HepG2 (cell line): Measurements from ENCODE around the gene PDE4D. TPM values are rescaled to one million over a fixed set of nuclear protein-coding genes. Genes with fewer than 3 reads are reported as not detected.

Source experiments
- ATAC-seq: fragments of 200-7000 bp; cut with Tn5 transposase; 3 replicates; pipeline ENCODE4 v1.9.1; 2020; ENCODE audit warnings: mild to moderate bottlenecking, moderate library complexity
- BruUV-seq: library from RNA; stranded (reverse); fragments of 400-500 nt; replicated peaks from 2 replicates; lab custom pipeline; 2021; lab: Mats Ljungman, UMichigan
- CTCF ChIA-PET: fragments of 300-600 bp; formaldehyde crosslinking; extraction: SDS; loops from one replicate; lab custom pipeline; 2021; ENCODE audit warnings: low total read pairs, inconsistent platforms, low intra/inter-chr PET ratio; lab: Yijun Ruan, JAX
- POLR2A ChIA-PET: fragments of 350-600 bp; sonication (Branson Sonifier 250); formaldehyde crosslinking; loops from one replicate; lab custom pipeline; 2020; ENCODE audit warnings: antibody characterized with exemption, inconsistent platforms; lab: Yijun Ruan, JAX
- DNase-seq: peaks from one replicate; pipeline ENCODE4 v3.0.0-alpha.2; 2015; ENCODE audit warnings: low spot score
- FAIRE-seq: peaks from 3 replicates; lab custom pipeline; 2011; peaks lifted over from hg19 to GRCh38; lab: Jason Lieb, UNC
- H2AFZ ChIP-seq: one replicate; pipeline ENCODE4 v1.6.1; 2011; ENCODE audit warnings: low read length, inconsistent platforms
- H3K27ac ChIP-seq: fragments of 300-600 bp; 3 replicates; pipeline ENCODE4 v1.8.0; 2011; ENCODE audit warnings: mixed run types, mild to moderate bottlenecking, mixed read lengths, low read length, inconsistent platforms; ENCODE audit not compliant: insufficient read depth; ENCODE audit errors: extremely low read length
- H3K27me3 ChIP-seq, 2 experiments: fragments of 200-600 bp in 1 of 2; 2 replicates in 1 of 2; 3 replicates in 1 of 2; pipeline versions ENCODE4 v1.6.0 to v1.8.0; 2011; ENCODE audit warnings: low read length in 2 of 2, mild to moderate bottlenecking in 2 of 2, moderate library complexity in 2 of 2, inconsistent platforms in 1 of 2; ENCODE audit not compliant: insufficient read depth in 2 of 2, control insufficient read depth in 1 of 2
- H3K36me3 ChIP-seq, 2 experiments: fragments of 200-600 bp in 1 of 2; replicated peaks in 1 of 2; 2 replicates in 1 of 2; 3 replicates in 1 of 2; pipeline versions ENCODE4 v1.5.1 to v1.8.0; 2011; ENCODE audit warnings: low read length in 2 of 2, inconsistent platforms in 1 of 2; ENCODE audit not compliant: insufficient read depth in 2 of 2, control insufficient read depth in 1 of 2
- H3K4me1 ChIP-seq: 2 replicates; pipeline ENCODE4 v1.5.1; 2012; ENCODE audit warnings: low read length, inconsistent platforms; ENCODE audit not compliant: insufficient read depth
- H3K4me2 ChIP-seq: 2 replicates; pipeline ENCODE4 v1.6.0; 2011; ENCODE audit warnings: low read depth, low read length, inconsistent platforms
- H3K4me3 ChIP-seq, 3 experiments: fragments of 200-600 bp in 1 of 3; sonication (generic), shearing (Covaris generic) in 1 of 3; replicated peaks in 1 of 3; 2 replicates each; pipeline ENCODE4 v1.5.1; 2011 to 2016; ENCODE audit warnings: low read length in 3 of 3, inconsistent platforms in 2 of 3, low read depth in 2 of 3, mild to moderate bottlenecking in 2 of 3, control low read depth in 1 of 3, mixed read lengths in 1 of 3; ENCODE audit not compliant: insufficient read depth in 1 of 3
- H3K79me2 ChIP-seq: one replicate; pipeline ENCODE4 v1.6.1; 2011; ENCODE audit warnings: low read length, inconsistent platforms; ENCODE audit not compliant: insufficient read depth
- H3K9ac ChIP-seq: 2 replicates; pipeline ENCODE4 v1.6.0; 2011; ENCODE audit warnings: mild to moderate bottlenecking, low read depth, low read length, inconsistent platforms; ENCODE audit not compliant: insufficient read depth
- H3K9me3 ChIP-seq: 2 replicates; pipeline ENCODE4 v1.5.1; 2012; ENCODE audit warnings: mild to moderate bottlenecking, low read length
- H4K20me1 ChIP-seq: 2 replicates; pipeline ENCODE4 v1.6.0; 2011; ENCODE audit warnings: inconsistent platforms, mild to moderate bottlenecking, low read length, moderate library complexity; ENCODE audit not compliant: insufficient read depth
- AHR ChIP-seq: IDR thresholded peaks from 2 replicates; pipeline ENCODE4 v1.6.1; 2018; ENCODE audit warnings: missing genetic modification reagents, missing compliant biosample characterization
- ARNTL ChIP-seq: sonication (generic); formaldehyde crosslinking; IDR thresholded peaks from 2 replicates; pipeline ENCODE4 v1.4.0; 2020; ENCODE audit warnings: mild to moderate bottlenecking, missing genetic modification reagents
- EP300 ChIP-seq, 3 experiments: sonication (generic) in 1 of 3; formaldehyde crosslinking in 1 of 3; IDR thresholded peaks; 2 replicates each; pipeline versions ENCODE4 v1.5.1 to v1.6.1; 2011 to 2020; ENCODE audit warnings: low read depth in 2 of 3, low read length in 2 of 3, borderline replicate concordance in 1 of 3, improper control_type of control experiment in 1 of 3, mild to moderate bottlenecking in 1 of 3, missing genetic modification reagents in 1 of 3, moderate library complexity in 1 of 3
- EZH2 ChIP-seq: conservative IDR thresholded peaks from 2 replicates; pipeline ENCODE4 v1.6.1; 2012; ENCODE audit warnings: mild to moderate bottlenecking, low read depth, low read length, moderate library complexity
- KLF12 ChIP-seq: sonication (generic); formaldehyde crosslinking; IDR thresholded peaks from 2 replicates; pipeline ENCODE4 v1.4.0; 2020; ENCODE audit warnings: missing genetic modification reagents, borderline replicate concordance
- NFIC ChIP-seq: IDR thresholded peaks from 2 replicates; pipeline ENCODE4 v1.6.1; 2012; ENCODE audit warnings: mild to moderate bottlenecking, low read length, inconsistent platforms
- NFYB ChIP-seq: sonication (generic); formaldehyde crosslinking; IDR thresholded peaks from 2 replicates; pipeline ENCODE4 v1.4.0; 2020; ENCODE audit warnings: missing genetic modification reagents
- NR3C1 ChIP-seq: sonication (generic); formaldehyde crosslinking; IDR thresholded peaks from 2 replicates; pipeline ENCODE4 v1.4.0; 2020; ENCODE audit warnings: missing genetic modification reagents
- ZFP82 ChIP-seq: sonication (generic); formaldehyde crosslinking; IDR thresholded peaks from 2 replicates; pipeline ENCODE4 v1.5.1; 2020; ENCODE audit warnings: mild to moderate bottlenecking, missing genetic modification reagents, borderline replicate concordance
- ZNF207 ChIP-seq: fragments of 450-650 bp; IDR thresholded peaks from 2 replicates; pipeline ENCODE4 v1.6.1; 2016; ENCODE audit warnings: antibody characterized with exemption, borderline replicate concordance
- ZNF337 ChIP-seq: sonication (generic); formaldehyde crosslinking; IDR thresholded peaks from 2 replicates; pipeline ENCODE4 v1.5.1; 2020; ENCODE audit warnings: missing genetic modification reagents, low read depth, mild to moderate bottlenecking, borderline replicate concordance
- ZNF558 ChIP-seq: sonication (generic); formaldehyde crosslinking; IDR thresholded peaks from 2 replicates; pipeline ENCODE4 v1.9.0; 2022; ENCODE audit warnings: mild to moderate bottlenecking, missing genetic modification reagents, borderline replicate concordance
- ZNF563 ChIP-seq: sonication (generic); formaldehyde crosslinking; IDR thresholded peaks from 2 replicates; pipeline ENCODE4 v1.8.0; 2022; ENCODE audit warnings: mild to moderate bottlenecking, moderate library complexity, missing genetic modification reagents
- ZNF629 ChIP-seq: sonication (generic); formaldehyde crosslinking; conservative IDR thresholded peaks from 2 replicates; pipeline ENCODE4 v1.5.0; 2020; ENCODE audit warnings: missing genetic modification reagents
- ZNF768 ChIP-seq: sonication (generic); formaldehyde crosslinking; IDR thresholded peaks from 2 replicates; pipeline ENCODE4 v1.4.0; 2020; ENCODE audit warnings: missing genetic modification reagents
- ZNF776 ChIP-seq: sonication (generic); formaldehyde crosslinking; IDR thresholded peaks from 2 replicates; pipeline ENCODE4 v1.4.0; 2020; ENCODE audit warnings: mild to moderate bottlenecking, missing genetic modification reagents
- WGBS: methylation state at CpG from one replicate; pipeline ENCODE4 v1.1.6; 2017; ENCODE audit warnings: low lambda C conversion rate; 5-methylcytosine and 5-hydroxymethylcytosine counted together
- in situ Hi-C: cut with HindIII; loops from 2 replicates; pipeline ENCODE4 v1.10.0; 2017; ENCODE audit warnings: low pct_unique_long_range_greater_than_20kb; ENCODE audit not compliant: extremely low pct_ligation_motif_present
- intact Hi-C: fragments of 100-400 bp; cut with micrococcal nuclease; formaldehyde crosslinking; loops from one replicate; pipeline ENCODE4 v1.10.0; 2022; ENCODE audit not compliant: unreplicated experiment
- polyA plus RNA-seq, 8 experiments: library from polyadenylated mRNA; depleted of rRNA in 3 of 8; stranded (reverse) in 7 of 8; unstranded in 1 of 8; fragments of >200 nt; fragmentation: Illumina TruSeq in 4 of 8; extraction: Trizol in 4 of 8; gene quantifications; 2 replicates each; pipeline versions ENCODE4 v1.2.1 to v1.2.3, GENCODE V29; 2011 to 2016; ENCODE audit warnings: low read depth in 4 of 8, missing spikeins in 1 of 8, mixed read lengths in 1 of 8; ENCODE audit not compliant: insufficient read depth in 1 of 8
- total RNA-seq, 5 experiments: library from RNA; depleted of rRNA; stranded (reverse); fragments of >200 nt; fragmentation: Illumina TruSeq; extraction: Trizol; gene quantifications; 2 replicates each; pipeline ENCODE4 v1.2.3, GENCODE V29; 2016; ENCODE audit warnings: low read depth in 1 of 5
- TF ChIP-seq, protein P1 (sequence below): IDR thresholded peaks from 2 replicates; pipeline ENCODE4 v1.6.1; 2016; ENCODE audit warnings: low read depth, control low read depth
- TF ChIP-seq, protein P2 (sequence below): sonication (generic); formaldehyde crosslinking; IDR thresholded peaks from 2 replicates; pipeline ENCODE4 v1.4.0; 2020; ENCODE audit warnings: missing genetic modification reagents, borderline replicate concordance

The PDE4D gene
- total and polyA plus RNA-seq, 2 of the 13 experiments (the other 11 are each of a cell fraction or from before 2014, with no cell fraction given), result 7.0 to 12.2 TPM

DNA sequence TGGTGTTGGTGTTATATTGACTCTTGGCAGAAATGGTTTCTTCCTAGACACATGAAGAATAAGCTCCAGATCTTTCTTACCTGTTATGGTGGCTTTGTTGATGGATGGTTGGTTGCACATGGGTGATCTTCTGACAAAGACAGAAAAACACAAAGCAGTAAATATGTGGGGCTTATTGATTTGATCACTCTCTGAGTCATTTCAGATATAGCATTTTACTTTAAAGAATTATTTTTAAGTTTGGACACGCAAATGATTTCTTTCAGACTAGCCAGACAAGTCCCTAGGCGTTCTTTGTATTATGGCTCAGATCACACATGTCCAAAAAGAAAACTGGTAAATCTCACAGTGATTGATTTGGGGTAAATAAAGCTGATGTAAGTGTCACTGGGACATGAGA lies 713.0 kb downstream of the PDE4D start:
- Histone ChIP-seq H2AFZ (no peak overlapping the region), H3K27ac (no peak overlapping the region), H3K36me3 (no peaks in the 10 kb centered on the region; a peak in 1 of 5 replicates), H3K27me3 (no peaks in the 10 kb centered on the region), H3K9me3 (no peaks in the 10 kb centered on the region), H3K4me2 (no peak overlapping the region), H3K9ac (no peak overlapping the region), H3K4me1 (no peaks in the 10 kb centered on the region), H3K79me2 (no peaks in the 10 kb centered on the region), H4K20me1 (no peaks in the 10 kb centered on the region), H3K4me3 (no peak overlapping the region)
- TF ChIP-seq ARNTL (no peak), ZNF776 (CRISPR knock-in tag) (no peak), NR3C1 (CRISPR knock-in tag) (no peak)
- no TSS peak for BruUV-seq
- 67% methylated on average over 2 of the region's 2 CpGs for WGBS
- intact Hi-C loops, result loop anchor here (10.0 kb wide), 1 partner anchor 1404 kb away; no protein-coding TSS in a partner anchor
- POLR2A ChIA-PET, result no interaction called here
- no peak for DNase-seq
- in situ Hi-C loops, result no loop called here
- no peak for ATAC-seq
- CTCF ChIA-PET, result no interaction called here
- FAIRE-seq, result no peak

DNA sequence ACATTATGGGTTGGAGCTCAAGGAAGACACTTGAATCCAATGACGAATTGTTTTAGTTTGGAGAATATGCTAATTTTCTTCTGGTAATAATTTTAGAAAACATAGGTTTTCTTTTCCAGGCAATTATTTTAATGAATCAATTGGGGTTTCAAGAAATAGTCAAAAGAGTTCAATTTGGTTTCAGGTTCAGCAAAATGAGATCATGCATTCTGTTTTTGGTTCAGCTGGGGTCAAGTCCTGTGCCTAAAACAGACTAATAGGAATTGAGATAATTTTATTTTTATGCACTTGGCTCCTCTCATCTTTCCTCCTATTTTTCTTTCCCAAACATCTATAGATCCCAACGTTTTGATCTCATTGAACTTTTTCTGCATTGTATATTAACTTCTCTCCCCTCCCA lies 713.8 kb downstream of the PDE4D start:
- no TSS peak for BruUV-seq
- Histone ChIP-seq H3K79me2 (no peaks in the 10 kb centered on the region), H4K20me1 (no peaks in the 10 kb centered on the region), H3K4me2 (no peak overlapping the region), H3K27me3 (no peaks in the 10 kb centered on the region), H3K36me3 (no peaks in the 10 kb centered on the region; a peak in 1 of 5 replicates), H3K27ac (no peak overlapping the region), H3K9me3 (no peaks in the 10 kb centered on the region), H2AFZ (no peak overlapping the region), H3K4me1 (no peaks in the 10 kb centered on the region), H3K9ac (no peak overlapping the region), H3K4me3 (no peak overlapping the region)
- in situ Hi-C loops (loop anchor here (5.0 kb wide), 1 partner anchor 292 kb away; no protein-coding TSS in a partner anchor), intact Hi-C loops (loop anchor here (10.0 kb wide), 1 partner anchor 1405 kb away; no protein-coding TSS in a partner anchor)
- WGBS, result 34% methylated on average over 2 of the region's 2 CpGs
- ATAC-seq (no peak), FAIRE-seq (no peak), DNase-seq (no peak)
- ChIA-PET CTCF (no interaction called here), POLR2A (no interaction called here)
- TF ChIP-seq, protein P1, sequence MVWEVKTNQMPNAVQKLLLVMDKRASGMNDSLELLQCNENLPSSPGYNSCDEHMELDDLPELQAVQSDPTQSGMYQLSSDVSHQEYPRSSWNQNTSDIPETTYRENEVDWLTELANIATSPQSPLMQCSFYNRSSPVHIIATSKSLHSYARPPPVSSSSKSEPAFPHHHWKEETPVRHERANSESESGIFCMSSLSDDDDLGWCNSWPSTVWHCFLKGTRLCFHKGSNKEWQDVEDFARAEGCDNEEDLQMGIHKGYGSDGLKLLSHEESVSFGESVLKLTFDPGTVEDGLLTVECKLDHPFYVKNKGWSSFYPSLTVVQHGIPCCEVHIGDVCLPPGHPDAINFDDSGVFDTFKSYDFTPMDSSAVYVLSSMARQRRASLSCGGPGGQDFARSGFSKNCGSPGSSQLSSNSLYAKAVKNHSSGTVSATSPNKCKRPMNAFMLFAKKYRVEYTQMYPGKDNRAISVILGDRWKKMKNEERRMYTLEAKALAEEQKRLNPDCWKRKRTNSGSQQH (CRISPR knock-in tag), result no peak
- no peak for TF ChIP-seq ZNF629 (CRISPR knock-in tag)
- TF ChIP-seq ZNF563 (CRISPR knock-in tag), result no peak
- no peak for TF ChIP-seq ZNF337 (CRISPR knock-in tag)
- TF ChIP-seq EP300 (IDR thresholded peaks at IDR 0.05; ENCODE audit: low read depth in 2 of 2, low read length in 2 of 2), result no peak
- TF ChIP-seq EP300 (CRISPR knock-in tag; IDR thresholded peaks at IDR 0.05; ENCODE audit: borderline replicate concordance), result no peak
- TF ChIP-seq EZH2, result no peak
- TF ChIP-seq, protein P2, sequence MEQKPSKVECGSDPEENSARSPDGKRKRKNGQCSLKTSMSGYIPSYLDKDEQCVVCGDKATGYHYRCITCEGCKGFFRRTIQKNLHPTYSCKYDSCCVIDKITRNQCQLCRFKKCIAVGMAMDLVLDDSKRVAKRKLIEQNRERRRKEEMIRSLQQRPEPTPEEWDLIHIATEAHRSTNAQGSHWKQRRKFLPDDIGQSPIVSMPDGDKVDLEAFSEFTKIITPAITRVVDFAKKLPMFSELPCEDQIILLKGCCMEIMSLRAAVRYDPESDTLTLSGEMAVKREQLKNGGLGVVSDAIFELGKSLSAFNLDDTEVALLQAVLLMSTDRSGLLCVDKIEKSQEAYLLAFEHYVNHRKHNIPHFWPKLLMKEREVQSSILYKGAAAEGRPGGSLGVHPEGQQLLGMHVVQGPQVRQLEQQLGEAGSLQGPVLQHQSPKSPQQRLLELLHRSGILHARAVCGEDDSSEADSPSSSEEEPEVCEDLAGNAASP (CRISPR knock-in tag), result no peak
- TF ChIP-seq ZNF558 (CRISPR knock-in tag), result no peak
- no peak for TF ChIP-seq ZNF768
- TF ChIP-seq AHR (CRISPR knock-in tag), result no peak
- no peak for TF ChIP-seq ZFP82
- no peak for TF ChIP-seq NFIC
- no peak for TF ChIP-seq NFYB (CRISPR knock-in tag)
- no peak for TF ChIP-seq ZNF207
- TF ChIP-seq KLF12 (CRISPR knock-in tag), result no peak
